GM23248 (cell line): ENCODE measurements around the gene FOSL1. TPM values are rescaled to one million over a fixed set of nuclear protein-coding genes. Genes with fewer than 3 reads are reported as not detected.

Experiments used
- DNase-seq: peaks from one replicate; pipeline ENCODE4 v3.0.0-alpha.2; 2015
- H2AFZ ChIP-seq: fragments of 200-600 bp; sonication (generic); 2 replicates; pipeline ENCODE4 v1.6.1; 2016; ENCODE audit warnings: antibody characterized with exemption
- H3F3A ChIP-seq: fragments of 200-600 bp; sonication (generic); 2 replicates; pipeline ENCODE4 v1.6.1; 2016; ENCODE audit warnings: mild to moderate bottlenecking, antibody characterized with exemption, mixed run types; ENCODE audit not compliant: insufficient read depth
- H3K27ac ChIP-seq: fragments of 200-600 bp; sonication (generic); 2 replicates; pipeline ENCODE4 v1.5.1; 2016; ENCODE audit warnings: mild to moderate bottlenecking
- H3K27me3 ChIP-seq: fragments of 200-600 bp; sonication (generic); replicated peaks from 2 replicates; pipeline ENCODE4 v1.6.1; 2016; ENCODE audit warnings: mild to moderate bottlenecking; ENCODE audit not compliant: insufficient read depth
- H3K36me3 ChIP-seq: fragments of 200-600 bp; sonication (generic); 2 replicates; pipeline ENCODE4 v1.6.1; 2016; ENCODE audit warnings: low read depth, mild to moderate bottlenecking
- H3K4me1 ChIP-seq: fragments of 200-600 bp; sonication (generic); 2 replicates; pipeline ENCODE4 v1.6.1; 2016; ENCODE audit warnings: mild to moderate bottlenecking; ENCODE audit not compliant: insufficient read depth
- H3K4me2 ChIP-seq: fragments of 200-600 bp; sonication (generic); one replicate; pipeline ENCODE4 v1.6.1; 2016; ENCODE audit warnings: mild to moderate bottlenecking; ENCODE audit not compliant: unreplicated experiment
- H3K4me3 ChIP-seq: fragments of 200-600 bp; sonication (generic); 2 replicates; pipeline ENCODE4 v1.5.1; 2016; ENCODE audit warnings: mild to moderate bottlenecking
- H3K79me2 ChIP-seq: fragments of 200-600 bp; sonication (generic); 2 replicates; pipeline ENCODE4 v1.6.1; 2016; ENCODE audit warnings: mild to moderate bottlenecking; ENCODE audit not compliant: insufficient read depth
- H3K9ac ChIP-seq: fragments of 200-600 bp; sonication (generic); 2 replicates; pipeline ENCODE4 v1.6.1; 2016; ENCODE audit warnings: mild to moderate bottlenecking
- H3K9me2 ChIP-seq: fragments of 200-600 bp; sonication (generic); 2 replicates; pipeline ENCODE4 v1.6.1; 2016; ENCODE audit warnings: mixed run types, mild to moderate bottlenecking, moderate library complexity; ENCODE audit not compliant: insufficient read depth
- H3K9me3 ChIP-seq: fragments of 200-600 bp; sonication (generic); one replicate; pipeline ENCODE4 v1.6.1; 2017; ENCODE audit warnings: low read depth
- H4K20me1 ChIP-seq: fragments of 200-600 bp; sonication (generic); 2 replicates; pipeline ENCODE4 v1.6.0; 2016; ENCODE audit not compliant: insufficient read depth
- EZH2 ChIP-seq: fragments of 200-600 bp; sonication (generic); IDR thresholded peaks from 2 replicates; pipeline ENCODE4 v1.6.1; 2018; ENCODE audit warnings: antibody characterized with exemption, mild to moderate bottlenecking; ENCODE audit not compliant: insufficient read depth, poor library complexity, severe bottlenecking
- EZH2phosphoT487 ChIP-seq: fragments of 200-600 bp; sonication (generic); IDR thresholded peaks from 2 replicates; pipeline ENCODE4 v1.6.1; 2018; ENCODE audit warnings: antibody characterized with exemption, moderate library complexity, mild to moderate bottlenecking, low read depth; ENCODE audit not compliant: insufficient read depth
- WGBS, 2 experiments: methylation state at CpG; one replicate each; pipeline ENCODE4 v1.1.6; 2015 to 2017; ENCODE audit warnings: low lambda C conversion rate in 2 of 2, low coverage in 1 of 2; ENCODE audit errors: missing lambda C conversion rate in 2 of 2; 5-methylcytosine and 5-hydroxymethylcytosine counted together
- in situ Hi-C: fragments of 300-500 bp; cut with MboI; formaldehyde crosslinking; loops from 2 replicates; pipeline ENCODE4 v1.15.0; 2020
- polyA plus RNA-seq: library from polyadenylated mRNA; unstranded; fragments of >200 nt; fragmentation: Nextera tagmentation; extraction: Ambion mirVana; gene quantifications from 2 replicates; pipeline ENCODE4 v1.2.1, GENCODE V29; 2016
- total RNA-seq: library from RNA; depleted of rRNA; stranded (reverse); fragments of >200 nt; shearing (Covaris generic); gene quantifications from 2 replicates; pipeline ENCODE4 v1.2.3, GENCODE V29; 2014

Gene FOSL1
- total and polyA plus RNA-seq, 2 experiments from 2014 or later = 88.9 to 105 TPM

GRCh38 chr11:65857500-65857852 lies 42.7 kb downstream of the FOSL1 start:
- peak; percentile 72 for DNase-seq
- Histone ChIP-seq H3K79me2 (peaks cover 67% of the 10 kb centered on the region), H3K27ac (peak overlapping the region; percentile 65), H3K4me3 (peak overlapping the region; percentile 94), H3K4me1 (peaks cover 17% of the 10 kb centered on the region), H3F3A (peaks cover 72% of the 10 kb centered on the region), H3K9ac (peak overlapping the region; percentile 84), H3K9me3 (no peaks in the 10 kb centered on the region), H3K27me3 (no peaks in the 10 kb centered on the region), H2AFZ (no peak overlapping the region), H3K4me2 (peak overlapping the region; percentile 82), H3K9me2 (no peaks in the 10 kb centered on the region), H4K20me1 (peaks cover 23% of the 10 kb centered on the region; the same call in 1 of the 2 replicates), H3K36me3 (peaks cover 38% of the 10 kb centered on the region)
- in situ Hi-C loops = no loop called here
- WGBS, 2 experiments = 2 to 3% methylated on average over 13 to 17 of the region's 49 CpGs
- TF ChIP-seq EZH2phosphoT487 (no peak), EZH2 (no peak)

GRCh38 chr11:65856689-65857499 lies 43.3 kb downstream of the FOSL1 start:
- Histone ChIP-seq H3F3A (peaks cover 74% of the 10 kb centered on the region), H3K27me3 (no peaks in the 10 kb centered on the region), H3K9ac (peak overlapping the region; percentile 84), H2AFZ (no peak overlapping the region), H3K79me2 (peaks cover 61% of the 10 kb centered on the region), H3K9me3 (no peaks in the 10 kb centered on the region), H3K27ac (peak overlapping the region; percentile 65), H3K4me2 (peak overlapping the region; percentile 82), H3K4me1 (peaks cover 12% of the 10 kb centered on the region), H3K36me3 (peaks cover 38% of the 10 kb centered on the region), H4K20me1 (peaks cover 23% of the 10 kb centered on the region; the same call in 1 of the 2 replicates), H3K9me2 (no peaks in the 10 kb centered on the region), H3K4me3 (peak overlapping the region; percentile 94)
- 0 to 1% methylated on average over 55 to 57 of the region's 57 CpGs for WGBS, 2 experiments
- TF ChIP-seq EZH2 (no peak), EZH2phosphoT487 (no peak)
- DNase-seq = peak; percentile 87
- in situ Hi-C loops = no loop called here

- peak overlapping the region; percentile 82 for H3K4me2 ChIP-seq
- peak overlapping the region; percentile 94 for H3K4me3 ChIP-seq
- no peaks in the 10 kb centered on the region for H3K9me2 ChIP-seq
- peak overlapping the region; percentile 11; the same call in 1 of the 2 replicates for H3K27ac ChIP-seq
- no peak overlapping the region for H2AFZ ChIP-seq
- H3K27me3 ChIP-seq = no peaks in the 10 kb centered on the region
- WGBS, 2 experiments = 84 to 87% methylated on average over 15 of the region's 15 CpGs
- DNase-seq = no peak
- peaks cover 23% of the 10 kb centered on the region; the same call in 1 of the 2 replicates for H4K20me1 ChIP-seq
- peaks cover 44% of the 10 kb centered on the region for H3K36me3 ChIP-seq
- peaks cover 51% of the 10 kb centered on the region for H3K79me2 ChIP-seq
- H3K4me1 ChIP-seq = peaks cover 5% of the 10 kb centered on the region; the same call in 1 of the 2 replicates
- TF ChIP-seq EZH2 (no peak), EZH2phosphoT487 (no peak)
- H3K9ac ChIP-seq = peak overlapping the region; percentile 84
- no peaks in the 10 kb centered on the region for H3K9me3 ChIP-seq
- in situ Hi-C loops = no loop called here
- peaks cover 74% of the 10 kb centered on the region for H3F3A ChIP-seq
These were observed 44.2 kb downstream of the FOSL1 start for GRCh38 chr11:65855927-65856363.

- WGBS, 2 experiments = 79 to 82% methylated on average over 12 to 15 of the region's 15 CpGs
- TF ChIP-seq EZH2 = no peak
- TF ChIP-seq EZH2phosphoT487 = no peak
- peaks cover 23% of the 10 kb centered on the region; the same call in 1 of the 2 replicates for H4K20me1 ChIP-seq
These were observed 45.0 kb downstream of the FOSL1 start for GRCh38 chr11:65854852-65855837.

More at GRCh38 chr11:65854852-65855837, 45.0 kb downstream of the FOSL1 start:
- Histone ChIP-seq H3K4me2 (peak overlapping the region; percentile 82), H3K4me1 (peaks cover 5% of the 10 kb centered on the region; the same call in 1 of the 2 replicates), H3K79me2 (peaks cover 49% of the 10 kb centered on the region), H3K4me3 (peak overlapping the region; percentile 94), H3K27ac (no peak overlapping the region), H2AFZ (no peak overlapping the region), H3K27me3 (no peaks in the 10 kb centered on the region), H3K9ac (peak overlapping the region; percentile 84; the same call in 1 of the 2 replicates), H3K36me3 (peaks cover 44% of the 10 kb centered on the region), H3K9me3 (no peaks in the 10 kb centered on the region), H3F3A (peaks cover 75% of the 10 kb centered on the region), H3K9me2 (no peaks in the 10 kb centered on the region)
- no peak for DNase-seq
- in situ Hi-C loops = no loop called here
